ENCODE results near the gene SPOCK1.

DNA sequence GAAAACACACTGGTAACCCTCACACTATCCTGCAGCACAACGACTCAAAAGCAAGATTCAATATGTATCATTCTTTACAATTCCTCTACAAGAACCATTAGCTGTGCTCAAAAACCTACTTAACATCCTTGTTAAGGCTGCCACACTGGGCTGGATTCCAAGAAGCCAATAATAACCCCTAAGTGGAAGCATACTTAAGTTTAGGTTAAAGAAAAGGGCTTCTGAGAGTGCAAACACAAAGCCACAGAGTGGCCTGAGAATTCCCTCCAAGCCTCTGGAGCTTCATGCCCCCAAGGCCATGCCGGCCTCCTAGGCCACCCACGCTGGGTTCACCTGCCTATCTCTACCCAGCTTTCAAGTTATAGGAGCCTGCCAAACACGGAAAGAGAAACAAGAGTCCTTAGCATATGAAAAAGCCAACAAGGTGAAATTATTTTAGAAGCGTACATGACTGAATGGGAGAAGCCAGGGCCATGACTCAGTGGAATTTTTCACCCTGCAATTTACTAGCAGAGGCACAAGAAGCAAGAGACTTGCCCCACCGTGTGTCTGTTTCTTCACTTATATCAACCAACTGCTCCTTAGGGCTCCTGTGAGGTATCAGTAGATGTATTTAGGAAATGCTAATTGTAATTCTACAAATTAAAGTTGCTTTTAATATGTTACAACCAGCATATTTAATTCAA lies 293.0 kb downstream of the SPOCK1 start:
- no peak for TF ChIP-seq CTCF (IDR thresholded peaks at IDR 0.05)
- TF ChIP-seq POLR2AphosphoS5 (IDR thresholded peaks at IDR 0.05): no peak
- no peak for TF ChIP-seq EP300 (IDR thresholded peaks at IDR 0.05)

Measured in stomach (tissue), 4 donors.